Posterior vena cava (tissue), 2 donors: ENCODE measurements around the gene CSHL1. TPM values are rescaled to one million over a fixed set of nuclear protein-coding genes. Genes with fewer than 3 reads are reported as not detected.
"Not testable (repeated sequence)": the region's sequence is repeated elsewhere in the genome, so short reads cannot be mapped to it uniquely, and the experiment has no call there.

Experiments
- DNase-seq: peaks from one replicate; pipeline ENCODE4 v3.0.0-alpha.2; 2020; ENCODE audit warnings: low spot score
- intact Hi-C, 2 donors: fragments of 100-400 bp; cut with DNase I; formaldehyde crosslinking; loops; one replicate each; pipeline versions ENCODE4 v1.14.1 to v1.14.2; 2022 to 2023
- total RNA-seq, 2 donors: library from RNA; stranded (reverse); fragmentation: NEBNext Ultra II Directional; extraction: Animal tissue kit (Norgen Biotek cat#: 25700); gene quantifications; one replicate each; pipeline ENCODE4 v1.2.1, GENCODE V29; 2021
- donor health status: DM: yes; HTN: yes; CAD: no.
- donor health status: DM: yes; HTN: yes; CAD: no.

The CSHL1 gene
- total RNA-seq, 2 donors from 2014 or later: not detected

- intact Hi-C loops, DNase-seq: not testable (repeated sequence)
Measured at GRCh38 chr17:63869491-63870291, 41.4 kb downstream of the CSHL1 start.

- DNase-seq: peak; percentile 37
- intact Hi-C loops: not testable (repeated sequence)
Measured at GRCh38 chr17:63866625-63867024, 44.4 kb downstream of the CSHL1 start.

Other genes starting within 250 kb of the CSHL1 start
- 10 to 100 TPM in 1 of 2 donors, 1 to 10 TPM in 1; 9.6 to 13.0 TPM for gene LIMD2, start 211.1 kb downstream of the CSHL1 start, total RNA-seq
- 10 to 100 TPM; 27.5 to 30.8 TPM for gene STRADA, start 169.5 kb downstream of the CSHL1 start, total RNA-seq
- gene CCDC47, start 137.7 kb downstream of the CSHL1 start, total RNA-seq: 10 to 100 TPM; 52.5 to 58.5 TPM
- gene DDX42, start 137.1 kb downstream of the CSHL1 start, total RNA-seq: 10 to 100 TPM; 80.9 to 89.7 TPM
- gene PSMC5, start 83.8 kb downstream of the CSHL1 start, total RNA-seq: 100 to 1,000 TPM in 1 of 2 donors, 10 to 100 TPM in 1; 94.8 to 104 TPM
- 10 to 100 TPM; 25.2 to 26.0 TPM for gene FTSJ3, start 83.6 kb downstream of the CSHL1 start, total RNA-seq
- 10 to 100 TPM; 45.6 to 76.9 TPM for gene SMARCD2, start 68.6 kb downstream of the CSHL1 start, total RNA-seq
- gene CSH2, start 37.6 kb downstream of the CSHL1 start, total RNA-seq: not detected
- gene GH2, start 29.3 kb downstream of the CSHL1 start, total RNA-seq: not detected
- not detected for gene CSH1, start 14.7 kb downstream of the CSHL1 start, total RNA-seq
- not detected for gene GH1, start 7.6 kb upstream of the CSHL1 start, total RNA-seq
- gene CD79B, start 21.1 kb upstream of the CSHL1 start, total RNA-seq: 1 to 10 TPM; 5.1 to 5.5 TPM
- gene SCN4A, start 61.7 kb upstream of the CSHL1 start, total RNA-seq: 1 to 10 TPM in 1 of 2 donors, under 1 TPM in 1; 0.76 to 2.2 TPM
- gene PRR29, start 87.1 kb upstream of the CSHL1 start, total RNA-seq: under 1 TPM; 0.29 to 0.69 TPM
- 10 to 100 TPM; 26.7 to 36.4 TPM for gene ICAM2, start 109.4 kb upstream of the CSHL1 start, total RNA-seq
- gene ERN1, start 218.9 kb upstream of the CSHL1 start, total RNA-seq: 10 to 100 TPM; 17.2 to 18.6 TPM